Gastrocnemius medialis (tissue), 4 donors: ENCODE data around the gene ZKSCAN1. TPM values are rescaled to one million over a fixed set of nuclear protein-coding genes. Genes with fewer than 3 reads are reported as not detected.

Source experiments
- ATAC-seq, 2 donors: fragments of 150-250 bp; one replicate each; pipeline ENCODE4 v1.9.1; 2016
- DNase-seq, 2 donors: peaks; one replicate each; pipeline ENCODE4 v3.0.0-alpha.2; 2019
- H3K27ac ChIP-seq, 4 donors: fragments of 200-600 bp; sonication (generic); 1 replicate in 1 of 4; 2 replicates in 3 of 4; pipeline ENCODE4 v1.5.1; 2016 to 2018; ENCODE audit warnings: mild to moderate bottlenecking in 2 of 4, moderate library complexity in 1 of 4
- H3K27me3 ChIP-seq, 3 donors: fragments of 200-600 bp; sonication (generic) in 2 of 3; 1 replicate in 1 of 3; 2 replicates in 2 of 3; pipeline versions ENCODE4 v1.5.1 to v1.6.0; 2016 to 2019; ENCODE audit warnings: mild to moderate bottlenecking in 1 of 3, moderate library complexity in 1 of 3
- H3K36me3 ChIP-seq, 2 donors: fragments of 200-600 bp; sonication (generic) in 1 of 2; one replicate each; pipeline ENCODE4 v1.5.1; 2017 to 2018
- H3K4me1 ChIP-seq, 2 donors: fragments of 200-600 bp; sonication (generic) in 1 of 2; one replicate each; pipeline ENCODE4 v1.5.1; 2016 to 2017; ENCODE audit warnings: mild to moderate bottlenecking in 2 of 2
- H3K4me3 ChIP-seq, 4 donors: fragments of 200-600 bp; sonication (generic) in 3 of 4; 1 replicate in 1 of 4; 2 replicates in 3 of 4; pipeline ENCODE4 v1.5.1; 2016 to 2019; ENCODE audit warnings: mild to moderate bottlenecking in 2 of 4
- H3K9me3 ChIP-seq, 3 donors: fragments of 200-600 bp; sonication (generic) in 2 of 3; 1 replicate in 1 of 3; 2 replicates in 2 of 3; pipeline ENCODE4 v1.5.1; 2016 to 2019
- CTCF ChIP-seq, 5 experiments: fragments of 450-650 bp in 3 of 5; fragments of 200-600 bp in 2 of 5; sonication (generic) in 2 of 5; IDR thresholded peaks in 4 of 5; conservative IDR thresholded peaks in 1 of 5; 1 replicate in 4 of 5; 2 replicates in 1 of 5; pipeline ENCODE4 v1.5.1; 2016 to 2019; ENCODE audit warnings: antibody characterized with exemption in 5 of 5, mild to moderate bottlenecking in 3 of 5, moderate library complexity in 3 of 5
- POLR2A ChIP-seq, 2 donors: fragments of 450-650 bp; IDR thresholded peaks; one replicate each; pipeline ENCODE4 v1.6.1; 2017; ENCODE audit warnings: antibody characterized with exemption in 2 of 2, mild to moderate bottlenecking in 2 of 2, moderate library complexity in 2 of 2
- in situ Hi-C, 4 donors: fragments of 200-750 bp; cut with MboI; loops; one replicate each; pipeline versions ENCODE4 v1.15.0 to v1.8.0; 2017; ENCODE audit warnings: low sequenced_read_pairs in 4 of 4
- intact Hi-C: fragments of 100-400 bp; cut with DNase I; formaldehyde crosslinking; loops from one replicate; pipeline ENCODE4 v1.15.1; 2023; ENCODE audit warnings: low total_unique reads
- total RNA-seq, 4 donors: library from RNA; depleted of rRNA; stranded (reverse); fragments of >200 nt; gene quantifications; one replicate each; pipeline versions ENCODE4 v1.1.0 to v1.2.3, GENCODE V29; 2016

The ZKSCAN1 gene
- total RNA-seq, 4 donors from 2014 or later = 15.0 to 17.7 (median 15.5) TPM

GRCh38 chr7:100023526-100023925, 8.1 kb downstream of the ZKSCAN1 start:
- TF ChIP-seq POLR2A (IDR thresholded peaks at IDR 0.05) = no peak
- no peak for TF ChIP-seq CTCF (IDR thresholded peaks at IDR 0.05 in 4 of 5, conservative IDR thresholded peaks at IDR 0.05 in 1 of 5)
- ATAC-seq = no peak
- Histone ChIP-seq H3K27me3 (no peaks in the 10 kb centered on the region), H3K36me3 (peaks cover 9 to 64% of the 10 kb centered on the region in 2 donors), H3K4me1 (peaks cover 3 to 7% of the 10 kb centered on the region in 2 donors), H3K4me3 (no peak overlapping the region), H3K27ac (no peak overlapping the region), H3K9me3 (no peaks in the 10 kb centered on the region)
- in situ Hi-C loops (no loop called here), intact Hi-C loops (no loop called here)
- DNase-seq = no peak

GRCh38 chr7:100024020-100024619, 8.7 kb downstream of the ZKSCAN1 start:
- Histone ChIP-seq H3K4me3 (no peak overlapping the region), H3K27ac (no peak overlapping the region), H3K9me3 (no peaks in the 10 kb centered on the region), H3K27me3 (no peaks in the 10 kb centered on the region), H3K36me3 (peaks cover 9 to 64% of the 10 kb centered on the region in 2 donors), H3K4me1 (peaks cover 3 to 7% of the 10 kb centered on the region in 2 donors)
- intact Hi-C loops (no loop called here), in situ Hi-C loops (no loop called here)
- DNase-seq = no peak
- no peak for TF ChIP-seq CTCF (IDR thresholded peaks at IDR 0.05 in 4 of 5, conservative IDR thresholded peaks at IDR 0.05 in 1 of 5)
- no peak for TF ChIP-seq POLR2A (IDR thresholded peaks at IDR 0.05)
- no peak for ATAC-seq

GRCh38 chr7:100027197-100027596, 11.8 kb downstream of the ZKSCAN1 start:
- Histone ChIP-seq H3K4me3 (no peak overlapping the region), H3K9me3 (no peaks in the 10 kb centered on the region), H3K4me1 (no peaks in the 10 kb centered on the region), H3K27me3 (no peaks in the 10 kb centered on the region), H3K36me3 (peaks cover 9 to 78% of the 10 kb centered on the region in 2 donors), H3K27ac (no peak overlapping the region)
- ATAC-seq (no peak), DNase-seq (no peak)
- in situ Hi-C loops = no loop called here
- TF ChIP-seq POLR2A (IDR thresholded peaks at IDR 0.05) (no peak), CTCF (IDR thresholded peaks at IDR 0.05 in 4 of 5, conservative IDR thresholded peaks at IDR 0.05 in 1 of 5) (no peak)
- intact Hi-C loops = no loop called here

- Histone ChIP-seq H3K27ac (no peak overlapping the region), H3K4me1 (no peaks in the 10 kb centered on the region), H3K27me3 (no peaks in the 10 kb centered on the region), H3K9me3 (no peaks in the 10 kb centered on the region), H3K36me3 (peaks cover 0 to 85% of the 10 kb centered on the region in 2 donors), H3K4me3 (no peak overlapping the region)
- TF ChIP-seq CTCF (IDR thresholded peaks at IDR 0.05 in 4 of 5, conservative IDR thresholded peaks at IDR 0.05 in 1 of 5) (no peak), POLR2A (IDR thresholded peaks at IDR 0.05) (no peak)
- ATAC-seq (no peak), DNase-seq (no peak)
- in situ Hi-C loops (no loop called here), intact Hi-C loops (no loop called here)
Observed at GRCh38 chr7:100029596-100029995, 14.2 kb downstream of the ZKSCAN1 start.

- Histone ChIP-seq H3K27me3 (no peaks in the 10 kb centered on the region), H3K4me3 (no peak overlapping the region), H3K9me3 (no peaks in the 10 kb centered on the region), H3K36me3 (peaks cover 0 to 69% of the 10 kb centered on the region in 2 donors), H3K4me1 (peaks cover 0 to 4% of the 10 kb centered on the region in 2 donors), H3K27ac (no peak overlapping the region)
- DNase-seq (no peak), ATAC-seq (no peak)
- intact Hi-C loops = no loop called here
- in situ Hi-C loops = no loop called here
- TF ChIP-seq CTCF (IDR thresholded peaks at IDR 0.05 in 4 of 5, conservative IDR thresholded peaks at IDR 0.05 in 1 of 5) (no peak), POLR2A (IDR thresholded peaks at IDR 0.05) (no peak)
Observed at GRCh38 chr7:100033526-100033925, 18.1 kb downstream of the ZKSCAN1 start.
